GM21526 (cell line): ENCODE results near the gene CHRNA7.

Experiments used
- ATAC-seq: cut with Tn5 transposase; IDR thresholded peaks from one replicate; pipeline ENCODE4 v1.9.1; 2021; ENCODE audit warnings: moderate library complexity; ENCODE audit not compliant: unreplicated experiment, low FRiP score

Gene CHRNA7

GRCh38 chr15:32029862-32030781 lies at the start of gene CHRNA7:
Gene CHRNA7 (plus strand): TSS chr15:32030515. CDS start chr15:32030595, 80 bp downstream.
- ATAC-seq: peak; percentile 64

- ATAC-seq: no peak
These were observed 44.7 kb upstream of the CHRNA7 start for GRCh38 chr15:31985607-31986006.

- ATAC-seq: no peak
These were observed 37.3 kb upstream of the CHRNA7 start for GRCh38 chr15:31993062-31993461.

- ATAC-seq: no peak
These were observed 32.6 kb upstream of the CHRNA7 start for GRCh38 chr15:31997711-31998110.

GRCh38 chr15:32003558-32003957 lies 26.8 kb upstream of the CHRNA7 start:
- ATAC-seq: no peak

- no peak for ATAC-seq
These were observed 26.1 kb upstream of the CHRNA7 start for GRCh38 chr15:32004249-32004648.

GRCh38 chr15:32007355-32007960 lies 22.9 kb upstream of the CHRNA7 start:
- ATAC-seq: no peak

- ATAC-seq: no peak
These were observed 15.4 kb upstream of the CHRNA7 start for GRCh38 chr15:32014953-32015352.

- no peak for ATAC-seq
These were observed 10.2 kb upstream of the CHRNA7 start for GRCh38 chr15:32020156-32020555.

- no peak for ATAC-seq
These were observed 1.4 kb upstream of the CHRNA7 start for GRCh38 chr15:32028921-32029320.

- no peak for ATAC-seq
These were observed 880 bp upstream of the CHRNA7 start for GRCh38 chr15:32029409-32029861.

- ATAC-seq: peak; percentile 26
These were observed 480 bp downstream of the CHRNA7 start for GRCh38 chr15:32030795-32031194.

- ATAC-seq: no peak
These were observed 3.0 kb downstream of the CHRNA7 start for GRCh38 chr15:32033186-32033890.

- no peak for ATAC-seq
These were observed 3.8 kb downstream of the CHRNA7 start for GRCh38 chr15:32034106-32034505.

GRCh38 chr15:32035285-32035684 lies 5.0 kb downstream of the CHRNA7 start:
- ATAC-seq: no peak

GRCh38 chr15:32036971-32037370 lies 6.7 kb downstream of the CHRNA7 start:
- no peak for ATAC-seq

- no peak for ATAC-seq
These were observed 11.0 kb downstream of the CHRNA7 start for GRCh38 chr15:32041294-32041693.

GRCh38 chr15:32042269-32042972 lies 12.1 kb downstream of the CHRNA7 start:
- ATAC-seq: no peak

GRCh38 chr15:32053719-32054118 lies 23.4 kb downstream of the CHRNA7 start:
- ATAC-seq: no peak

GRCh38 chr15:32057876-32058425 lies 27.6 kb downstream of the CHRNA7 start:
- no peak for ATAC-seq
